CD4-positive, alpha-beta T cell (primary cell): ENCODE results near the gene MYL12B. TPM values are rescaled to one million over a fixed set of nuclear protein-coding genes. Genes with fewer than 3 reads are reported as not detected.

Source experiments
- ATAC-seq: fragments of 200-7000 bp; cut with Tn5 transposase; one replicate; pipeline ENCODE4 v1.10.0; 2022; ENCODE audit warnings: mild to moderate bottlenecking; ENCODE audit not compliant: poor library complexity
- CTCF ChIA-PET: fragments of 350-600 bp; sonication (Branson Sonifier 250); formaldehyde crosslinking; loops from one replicate; lab custom pipeline; 2021; ENCODE audit warnings: antibody characterized with exemption, inconsistent platforms; lab: Charles Lee
- POLR2A ChIA-PET: fragments of 350-600 bp; sonication (Branson Sonifier 250); formaldehyde crosslinking; loops from one replicate; lab custom pipeline; 2021; ENCODE audit warnings: antibody characterized with exemption, inconsistent platforms; lab: Charles Lee
- DNase-seq, 14 experiments: peaks; one replicate each; pipeline ENCODE4 v3.0.0-alpha.2; 2013 to 2020; ENCODE audit warnings: mixed read lengths in 2 of 14
- H3K27ac ChIP-seq, 2 donors: one replicate each; pipeline versions ENCODE4 v1.5.1 to v1.7.0; 2013; ENCODE audit warnings: low read length in 2 of 2, low read depth in 1 of 2, mild to moderate bottlenecking in 1 of 2
- H3K27me3 ChIP-seq, 2 experiments: 1 replicate in 1 of 2; 2 replicates in 1 of 2; pipeline versions ENCODE4 v1.6.1 to v1.7.0; 2013; ENCODE audit warnings: low read length in 2 of 2, control low read depth in 1 of 2, mild to moderate bottlenecking in 1 of 2, moderate library complexity in 1 of 2; ENCODE audit not compliant: insufficient read depth in 2 of 2, control insufficient read depth in 1 of 2
- H3K36me3 ChIP-seq: one replicate; pipeline ENCODE4 v1.6.1; 2013; ENCODE audit warnings: low read length, control low read depth; ENCODE audit not compliant: insufficient read depth
- H3K4me1 ChIP-seq: one replicate; pipeline ENCODE4 v1.6.1; 2013; ENCODE audit warnings: low read length, control low read depth; ENCODE audit not compliant: insufficient read depth
- H3K4me3 ChIP-seq: one replicate; pipeline ENCODE4 v1.5.1; 2013; ENCODE audit warnings: mild to moderate bottlenecking, low read length, moderate library complexity
- H3K9me3 ChIP-seq, 2 experiments: 1 replicate in 1 of 2; 2 replicates in 1 of 2; pipeline versions ENCODE4 v1.6.1 to v1.7.0; 2013; ENCODE audit warnings: low read length in 2 of 2, mild to moderate bottlenecking in 2 of 2, control low read depth in 1 of 2, moderate library complexity in 1 of 2; ENCODE audit not compliant: control insufficient read depth in 1 of 2, insufficient read depth in 1 of 2
- H3K27ac Mint-ChIP-seq: one replicate; pipeline ENCODE4 v1.8.0; 2020; ENCODE audit warnings: mixed read lengths
- H3K27me3 Mint-ChIP-seq: one replicate; pipeline ENCODE4 v1.8.0; 2021; ENCODE audit warnings: mixed read lengths
- H3K36me3 Mint-ChIP-seq: one replicate; pipeline ENCODE4 v1.8.0; 2021; ENCODE audit warnings: low read depth, mixed read lengths
- H3K4me1 Mint-ChIP-seq: one replicate; pipeline ENCODE4 v1.8.0; 2021; ENCODE audit warnings: low read depth, mixed read lengths
- H3K4me3 Mint-ChIP-seq: one replicate; pipeline ENCODE4 v1.8.0; 2020; ENCODE audit warnings: mild to moderate bottlenecking, mixed read lengths
- H3K9me3 Mint-ChIP-seq: one replicate; pipeline ENCODE4 v1.8.0; 2020; ENCODE audit warnings: mixed read lengths
- intact Hi-C, 2 experiments: fragments of 100-400 bp; cut with DNase I in 1 of 2; cut with micrococcal nuclease in 1 of 2; formaldehyde crosslinking; loops; one replicate each; pipeline versions ENCODE4 v1.15.1 to v1.9.0; 2023 to 2025; cut with DNase I, micrococcal nuclease
- total RNA-seq, 174 experiments: library from RNA in 2 of 174; stranded (reverse) in 2 of 174; gene quantifications; one replicate each; pipeline ENCODE4 v1.2.3 and lab custom pipeline; 2021 to 2026
- TF ChIP-seq, protein P1 (sequence below): fragments of 200-600 bp; IDR thresholded peaks from one replicate; pipeline ENCODE4 v1.8.0; 2022; ENCODE audit warnings: antibody characterized with exemption, mild to moderate bottlenecking

MYL12B gene
- total RNA-seq, 2 experiments from 2014 or later: 128 to 133 TPM

DNA sequence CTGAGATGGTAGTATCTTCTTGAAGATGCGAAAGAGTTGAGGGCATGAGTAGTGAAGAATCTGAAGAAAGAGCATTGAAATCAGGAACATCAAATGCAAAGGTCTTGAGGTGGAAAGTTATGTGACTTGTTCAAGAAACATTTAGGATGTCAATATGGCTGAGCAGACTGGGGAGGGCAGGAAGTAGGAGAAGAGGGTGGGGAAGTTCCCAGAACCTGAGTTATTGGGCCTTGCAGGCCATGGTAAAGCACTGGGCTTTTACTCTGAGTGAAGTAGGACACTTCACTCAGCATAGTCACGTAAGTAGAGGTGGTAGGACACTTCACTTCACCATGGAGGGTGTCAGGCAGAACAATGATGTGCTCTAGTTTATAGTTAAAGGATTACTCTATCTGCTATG lies 26.1 kb upstream of the MYL12B start:
- H3K4me1 ChIP-seq: no peaks in the 10 kb centered on the region
- TF ChIP-seq, protein P1, sequence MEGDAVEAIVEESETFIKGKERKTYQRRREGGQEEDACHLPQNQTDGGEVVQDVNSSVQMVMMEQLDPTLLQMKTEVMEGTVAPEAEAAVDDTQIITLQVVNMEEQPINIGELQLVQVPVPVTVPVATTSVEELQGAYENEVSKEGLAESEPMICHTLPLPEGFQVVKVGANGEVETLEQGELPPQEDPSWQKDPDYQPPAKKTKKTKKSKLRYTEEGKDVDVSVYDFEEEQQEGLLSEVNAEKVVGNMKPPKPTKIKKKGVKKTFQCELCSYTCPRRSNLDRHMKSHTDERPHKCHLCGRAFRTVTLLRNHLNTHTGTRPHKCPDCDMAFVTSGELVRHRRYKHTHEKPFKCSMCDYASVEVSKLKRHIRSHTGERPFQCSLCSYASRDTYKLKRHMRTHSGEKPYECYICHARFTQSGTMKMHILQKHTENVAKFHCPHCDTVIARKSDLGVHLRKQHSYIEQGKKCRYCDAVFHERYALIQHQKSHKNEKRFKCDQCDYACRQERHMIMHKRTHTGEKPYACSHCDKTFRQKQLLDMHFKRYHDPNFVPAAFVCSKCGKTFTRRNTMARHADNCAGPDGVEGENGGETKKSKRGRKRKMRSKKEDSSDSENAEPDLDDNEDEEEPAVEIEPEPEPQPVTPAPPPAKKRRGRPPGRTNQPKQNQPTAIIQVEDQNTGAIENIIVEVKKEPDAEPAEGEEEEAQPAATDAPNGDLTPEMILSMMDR: no peak
- DNase-seq: no peak
- CTCF ChIA-PET: no interaction called here
- H3K4me3 ChIP-seq: no peak overlapping the region
- no peaks in the 10 kb centered on the region for H3K9me3 Mint-ChIP-seq
- no peak overlapping the region for H3K27ac Mint-ChIP-seq
- H3K36me3 Mint-ChIP-seq: peaks cover 8% of the 10 kb centered on the region
- no peaks in the 10 kb centered on the region for H3K27me3 Mint-ChIP-seq
- H3K36me3 ChIP-seq: no peaks in the 10 kb centered on the region
- no peaks in the 10 kb centered on the region for H3K4me1 Mint-ChIP-seq
- no peak overlapping the region for H3K27ac ChIP-seq
- POLR2A ChIA-PET: no interaction called here
- H3K9me3 ChIP-seq: no peaks in the 10 kb centered on the region
- no peak for ATAC-seq
- no peak overlapping the region for H3K4me3 Mint-ChIP-seq
- no peaks in the 10 kb centered on the region for H3K27me3 ChIP-seq
- intact Hi-C loops: no loop called here

DNA sequence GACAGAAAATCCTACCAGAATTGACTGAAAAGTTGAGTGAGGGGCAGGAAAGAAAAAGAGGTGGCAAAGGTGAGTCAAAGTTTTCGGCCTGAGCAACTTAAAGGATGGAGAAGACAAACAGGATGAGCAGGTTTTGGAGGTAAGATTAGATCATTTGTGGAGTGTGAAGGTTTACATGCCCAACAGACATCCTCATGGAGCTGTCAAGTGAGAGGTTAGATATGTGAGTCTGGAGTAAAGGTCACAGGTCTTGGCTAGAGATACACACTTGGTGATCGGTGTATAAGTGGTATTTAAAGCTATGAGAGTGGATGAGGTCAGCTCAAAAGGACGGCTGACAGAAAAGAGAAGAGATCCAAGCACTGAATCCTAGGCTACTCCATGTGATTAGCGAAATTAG lies 25.5 kb upstream of the MYL12B start:
- Histone ChIP-seq H3K4me3 (no peak overlapping the region), H3K27ac (no peak overlapping the region), H3K27me3 (no peaks in the 10 kb centered on the region), H3K36me3 (no peaks in the 10 kb centered on the region), H3K4me1 (no peaks in the 10 kb centered on the region), H3K9me3 (peaks cover 0 to 5% of the 10 kb centered on the region in 2 experiments)
- H3K27me3 Mint-ChIP-seq: no peaks in the 10 kb centered on the region
- no peak for DNase-seq
- TF ChIP-seq, protein P1: no peak
- ATAC-seq: no peak
- no peaks in the 10 kb centered on the region for H3K9me3 Mint-ChIP-seq
- POLR2A ChIA-PET: no interaction called here
- peaks cover 10% of the 10 kb centered on the region for H3K36me3 Mint-ChIP-seq
- H3K27ac Mint-ChIP-seq: no peak overlapping the region
- H3K4me3 Mint-ChIP-seq: no peak overlapping the region
- H3K4me1 Mint-ChIP-seq: no peaks in the 10 kb centered on the region
- intact Hi-C loops: no loop called here
- CTCF ChIA-PET: interaction anchor here (2.4 kb wide), 1 partner anchor 10 kb away, joined by 9 read pairs; no protein-coding TSS in a partner anchor

- Histone ChIP-seq H3K27ac (no peak overlapping the region), H3K27me3 (no peaks in the 10 kb centered on the region), H3K4me3 (no peak overlapping the region), H3K36me3 (no peaks in the 10 kb centered on the region), H3K9me3 (peaks cover 0 to 12% of the 10 kb centered on the region in 2 experiments), H3K4me1 (no peaks in the 10 kb centered on the region)
- Mint-ChIP-seq H3K36me3 (peaks cover 10% of the 10 kb centered on the region), H3K9me3 (no peaks in the 10 kb centered on the region), H3K4me3 (no peak overlapping the region), H3K27ac (no peak overlapping the region), H3K27me3 (no peaks in the 10 kb centered on the region), H3K4me1 (no peaks in the 10 kb centered on the region)
- ChIA-PET CTCF (interaction anchor here (0.6 kb wide), 1 partner anchor 355 kb away, joined by 4 read pairs; no protein-coding TSS in a partner anchor), POLR2A (interaction anchor here (1.7 to 2.1 kb wide), 2 partner anchors 8 to 22 kb away, joined by 3 to 8 read pairs; partner anchors contain the start of gene MYL12A)
- TF ChIP-seq, protein P1: no peak
- intact Hi-C loops: no loop called here
- no peak for DNase-seq
- no peak for ATAC-seq
Measured at GRCh38 chr18:3238742-3239141, 23.2 kb upstream of the MYL12B start.
